B cell (primary cell): ENCODE measurements around the gene NPAS3. TPM values are rescaled to one million over a fixed set of nuclear protein-coding genes. Genes with fewer than 3 reads are reported as not detected.

ENCODE experiments used
- ATAC-seq: fragments of 200-7000 bp; cut with Tn5 transposase; one replicate; pipeline ENCODE4 v1.10.0; 2021; ENCODE audit warnings: low read depth, mild to moderate bottlenecking, moderate number of reproducible peaks, moderate library complexity
- CTCF ChIA-PET: fragments of 350-600 bp; sonication (Branson Sonifier 250); formaldehyde crosslinking; loops from one replicate; lab custom pipeline; 2021; ENCODE audit warnings: antibody characterized with exemption, inconsistent platforms; lab: Charles Lee
- POLR2A ChIA-PET: fragments of 350-600 bp; sonication (Branson Sonifier 250); formaldehyde crosslinking; loops from one replicate; lab custom pipeline; 2021; ENCODE audit warnings: antibody characterized with exemption; lab: Charles Lee
- DNase-seq: peaks from one replicate; pipeline ENCODE4 v3.0.0; 2013
- H2AFZ ChIP-seq: 2 replicates; pipeline ENCODE4 v1.6.1; 2012; ENCODE audit warnings: mild to moderate bottlenecking, low read depth, low read length; ENCODE audit not compliant: insufficient read depth, poor library complexity, severe bottlenecking
- H3K27ac ChIP-seq, 2 donors: 1 replicate in 1 of 2; 2 replicates in 1 of 2; pipeline ENCODE4 v1.5.1; 2012 to 2013; ENCODE audit warnings: low read length in 2 of 2, mild to moderate bottlenecking in 2 of 2, moderate library complexity in 1 of 2
- H3K27me3 ChIP-seq, 4 experiments: fragments of 200-600 bp in 1 of 4; sonication (generic) in 1 of 4; replicated peaks in 1 of 4; 1 replicate in 2 of 4; 2 replicates in 2 of 4; pipeline versions ENCODE4 v1.6.1 to v1.7.0; 2013 to 2016; ENCODE audit warnings: low read length in 3 of 4, mild to moderate bottlenecking in 2 of 4, mixed read lengths in 1 of 4, moderate library complexity in 1 of 4; ENCODE audit not compliant: insufficient read depth in 4 of 4, control insufficient read depth in 3 of 4; ENCODE audit errors: control extremely low read depth in 1 of 4
- H3K36me3 ChIP-seq, 2 experiments: replicated peaks in 1 of 2; 1 replicate in 1 of 2; 2 replicates in 1 of 2; pipeline versions ENCODE4 v1.6.1 to v1.7.1; 2013; ENCODE audit warnings: low read length in 1 of 2; ENCODE audit not compliant: insufficient read depth in 2 of 2, control insufficient read depth in 1 of 2; ENCODE audit errors: control extremely low read depth in 1 of 2, extremely low read depth in 1 of 2
- H3K4me1 ChIP-seq, 2 donors: fragments of 200-600 bp in 1 of 2; sonication (generic) in 1 of 2; 1 replicate in 1 of 2; 2 replicates in 1 of 2; pipeline versions ENCODE4 v1.5.1 to v1.6.1; 2013 to 2017; ENCODE audit warnings: low read length in 2 of 2; ENCODE audit not compliant: control insufficient read depth in 2 of 2, insufficient read depth in 2 of 2
- H3K4me2 ChIP-seq: replicated peaks from 2 replicates; pipeline ENCODE3; 2012; ENCODE audit warnings: mild to moderate bottlenecking, low read depth, low read length; ENCODE audit not compliant: poor library complexity, severe bottlenecking
- H3K4me3 ChIP-seq, 5 experiments: fragments of 200-600 bp in 1 of 5; sonication (generic) in 1 of 5; 1 replicate in 3 of 5; 2 replicates in 2 of 5; pipeline versions ENCODE4 v1.5.1 to v1.7.0; 2011 to 2016; ENCODE audit warnings: low read length in 4 of 5, mild to moderate bottlenecking in 4 of 5, low read depth in 2 of 5, control low read depth in 1 of 5, moderate library complexity in 1 of 5; ENCODE audit not compliant: insufficient read depth in 1 of 5; ENCODE audit errors: control extremely low read depth in 1 of 5, extremely low read depth in 1 of 5
- H3K79me2 ChIP-seq: fragments of 200-600 bp; sonication (generic); one replicate; pipeline ENCODE4 v1.6.0; 2016; ENCODE audit warnings: low read length; ENCODE audit not compliant: control insufficient read depth, insufficient read depth
- H3K9ac ChIP-seq: fragments of 200-600 bp; sonication (generic); 2 replicates; pipeline ENCODE4 v1.6.1; 2017; ENCODE audit warnings: mild to moderate bottlenecking, low read length, moderate library complexity
- H3K9me3 ChIP-seq, 3 donors: one replicate each; pipeline versions ENCODE4 v1.6.1 to v1.7.1; 2013; ENCODE audit warnings: low read length in 2 of 3; ENCODE audit not compliant: control insufficient read depth in 2 of 3, insufficient read depth in 1 of 3; ENCODE audit errors: control extremely low read depth in 1 of 3
- H4K20me1 ChIP-seq: 2 replicates; pipeline ENCODE4 v1.6.0; 2012; ENCODE audit warnings: mild to moderate bottlenecking, low read length; ENCODE audit not compliant: insufficient read depth, control insufficient read depth, poor library complexity, severe bottlenecking
- H3K27ac Mint-ChIP-seq: one replicate; pipeline ENCODE4 v1.8.0; 2021; ENCODE audit warnings: mixed read lengths
- H3K27me3 Mint-ChIP-seq: one replicate; pipeline ENCODE4 v1.8.0; 2021; ENCODE audit warnings: mixed read lengths
- H3K4me1 Mint-ChIP-seq: one replicate; pipeline ENCODE4 v1.8.0; 2021; ENCODE audit warnings: mixed read lengths
- H3K4me3 Mint-ChIP-seq: one replicate; pipeline ENCODE4 v1.8.0; 2021; ENCODE audit warnings: mixed read lengths
- H3K9me3 Mint-ChIP-seq: one replicate; pipeline ENCODE4 v1.8.0; 2022; ENCODE audit warnings: mixed read lengths; ENCODE audit not compliant: insufficient read depth
- EZH2 ChIP-seq: IDR thresholded peaks from 2 replicates; pipeline ENCODE4 v1.6.1; 2012; ENCODE audit warnings: borderline replicate concordance, low read depth, mild to moderate bottlenecking, moderate library complexity, low read length; ENCODE audit not compliant: insufficient read depth, poor library complexity, severe bottlenecking
- WGBS: methylation state at CpG from one replicate; pipeline ENCODE4 v1.1.5; 2013; ENCODE audit warnings: missing lambda C conversion rate; ENCODE audit not compliant: insufficient coverage; 5-methylcytosine and 5-hydroxymethylcytosine counted together
- intact Hi-C: fragments of 100-400 bp; cut with micrococcal nuclease; formaldehyde crosslinking; loops from one replicate; pipeline ENCODE4 v1.10.0; 2022
- polyA minus RNA-seq: library from RNA; depleted of rRNA, polyadenylated mRNA; stranded (reverse); fragments of >200 nt; gene quantifications from 2 replicates; pipeline ENCODE4 v1.2.3, GENCODE V29; 2012
- polyA plus RNA-seq: library from polyadenylated mRNA; depleted of rRNA; stranded (reverse); fragments of >200 nt; gene quantifications from 2 replicates; pipeline ENCODE4 v1.2.3, GENCODE V29; 2012
- total RNA-seq, 2 donors: library from RNA; stranded (reverse); fragments of 120-200 nt in 1 of 2; gene quantifications; 1 replicate in 1 of 2; 2 replicates in 1 of 2; pipeline versions ENCODE4 v1.2.3 to v1.2.4, GENCODE V29; 2013 to 2022
- TF ChIP-seq, protein P1 (sequence below): fragments of 200-600 bp; IDR thresholded peaks from one replicate; pipeline ENCODE4 v1.8.0; 2022; ENCODE audit warnings: antibody characterized with exemption, mild to moderate bottlenecking

Gene NPAS3
- total RNA-seq (not detected in 2 replicates), polyA plus RNA-seq (not detected in 2 replicates), polyA minus RNA-seq (not detected in 2 replicates)
- total RNA-seq (2013): 0.12 TPM

DNA sequence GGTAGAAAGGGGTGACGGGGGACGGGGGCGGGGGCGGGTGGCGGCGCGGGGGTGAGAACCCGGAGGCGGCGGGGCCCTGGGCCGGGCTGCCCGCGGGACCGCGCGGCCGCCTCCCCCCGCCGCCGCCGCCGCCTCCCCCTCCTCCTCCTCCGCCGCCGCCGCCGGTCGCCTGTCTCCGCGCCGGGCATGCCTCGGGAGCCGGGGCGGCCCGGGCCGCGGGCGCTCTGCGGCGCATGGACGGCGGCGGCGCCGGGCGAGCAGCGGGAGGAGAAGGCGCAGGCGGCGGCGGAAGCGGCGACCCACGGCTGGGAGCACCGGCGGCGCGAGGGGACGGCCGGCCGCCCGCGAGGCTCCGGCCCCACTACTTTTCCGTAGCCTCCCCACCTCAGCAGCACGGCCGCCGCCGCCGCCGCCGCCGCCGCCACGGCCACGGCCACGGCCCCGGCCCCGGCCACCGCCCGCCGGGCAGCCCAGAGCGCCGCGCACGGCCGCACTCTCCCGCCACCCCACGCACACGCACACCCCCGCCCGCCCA, at the start of gene NPAS3:
Gene NPAS3 (plus strand): TSS at position 161 of the 535 bp plus-strand sequence.
- DNase-seq: no peak
- peak within 1 kb of the TSS; percentile 66 for H2AFZ ChIP-seq
- no peak within 1 kb of the TSS for H3K27ac ChIP-seq
- peaks cover 65% of the 10 kb centered on the region for H3K27me3 Mint-ChIP-seq
- H3K4me3 ChIP-seq: peak within 1 kb of the TSS in 3 of 5 experiments; percentile 33 to 39 (median 33)
- H3K9me3 ChIP-seq: peaks cover 0 to 13% (median 0%) of the 10 kb centered on the region in 3 donors
- no peaks in the 10 kb centered on the region for H3K36me3 ChIP-seq
- peaks cover 12 to 15% of the 10 kb centered on the region in 2 donors for H3K4me1 ChIP-seq
- peak within 1 kb of the TSS; percentile 46 for H3K27ac Mint-ChIP-seq
- under 1% methylated on average over 84 of the region's 92 CpGs for WGBS
- H3K4me3 Mint-ChIP-seq: peak within 1 kb of the TSS; percentile 82
- TF ChIP-seq EZH2: no peak
- TF ChIP-seq, protein P1, sequence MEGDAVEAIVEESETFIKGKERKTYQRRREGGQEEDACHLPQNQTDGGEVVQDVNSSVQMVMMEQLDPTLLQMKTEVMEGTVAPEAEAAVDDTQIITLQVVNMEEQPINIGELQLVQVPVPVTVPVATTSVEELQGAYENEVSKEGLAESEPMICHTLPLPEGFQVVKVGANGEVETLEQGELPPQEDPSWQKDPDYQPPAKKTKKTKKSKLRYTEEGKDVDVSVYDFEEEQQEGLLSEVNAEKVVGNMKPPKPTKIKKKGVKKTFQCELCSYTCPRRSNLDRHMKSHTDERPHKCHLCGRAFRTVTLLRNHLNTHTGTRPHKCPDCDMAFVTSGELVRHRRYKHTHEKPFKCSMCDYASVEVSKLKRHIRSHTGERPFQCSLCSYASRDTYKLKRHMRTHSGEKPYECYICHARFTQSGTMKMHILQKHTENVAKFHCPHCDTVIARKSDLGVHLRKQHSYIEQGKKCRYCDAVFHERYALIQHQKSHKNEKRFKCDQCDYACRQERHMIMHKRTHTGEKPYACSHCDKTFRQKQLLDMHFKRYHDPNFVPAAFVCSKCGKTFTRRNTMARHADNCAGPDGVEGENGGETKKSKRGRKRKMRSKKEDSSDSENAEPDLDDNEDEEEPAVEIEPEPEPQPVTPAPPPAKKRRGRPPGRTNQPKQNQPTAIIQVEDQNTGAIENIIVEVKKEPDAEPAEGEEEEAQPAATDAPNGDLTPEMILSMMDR: no peak
- peaks cover 9% of the 10 kb centered on the region for H3K4me1 Mint-ChIP-seq
- peak within 1 kb of the TSS; percentile 49 for H3K9ac ChIP-seq
- ATAC-seq: peak; percentile 17
- H4K20me1 ChIP-seq: no peaks in the 10 kb centered on the region
- no peaks in the 10 kb centered on the region for H3K9me3 Mint-ChIP-seq
- CTCF ChIA-PET: no interaction called here
- H3K27me3 ChIP-seq: peaks cover 0 to 44% (median 33%) of the 10 kb centered on the region in 4 experiments
- intact Hi-C loops: no loop called here
- H3K79me2 ChIP-seq: no peaks in the 10 kb centered on the region
- peak within 1 kb of the TSS; percentile 77 for H3K4me2 ChIP-seq
- POLR2A ChIA-PET: no interaction called here

- Histone ChIP-seq H3K27ac (no peak overlapping the region), H3K4me3 (peak overlapping the region in 3 of 5 experiments; percentile 2 to 23 (median 6)), H3K4me1 (no peaks in the 10 kb centered on the region), H4K20me1 (no peaks in the 10 kb centered on the region), H2AFZ (peak overlapping the region; percentile 16), H3K9me3 (no peaks in the 10 kb centered on the region), H3K27me3 (no peaks in the 10 kb centered on the region), H3K79me2 (no peaks in the 10 kb centered on the region), H3K9ac (no peak overlapping the region), H3K4me2 (peak overlapping the region; percentile 22), H3K36me3 (no peaks in the 10 kb centered on the region)
- no peak for TF ChIP-seq EZH2
- TF ChIP-seq, protein P1: no peak
- H3K4me3 Mint-ChIP-seq: peak overlapping the region; percentile 3
- no peaks in the 10 kb centered on the region for H3K9me3 Mint-ChIP-seq
- H3K27ac Mint-ChIP-seq: no peak overlapping the region
- WGBS: 57% methylated on average over 2 of the region's 10 CpGs
- H3K4me1 Mint-ChIP-seq: peaks cover 3% of the 10 kb centered on the region
- POLR2A ChIA-PET: no interaction called here
- intact Hi-C loops: no loop called here
- no peaks in the 10 kb centered on the region for H3K27me3 Mint-ChIP-seq
- DNase-seq: no peak
- CTCF ChIA-PET: no interaction called here
- ATAC-seq: no peak
Observed at GRCh38 chr14:32896979-32897697, 41.5 kb upstream of the NPAS3 start.
